UCSD-AML1 (cell line): Measurements from ENCODE around the gene STEAP3.

ENCODE experiments used
- DNase-seq: peaks from one replicate; lab custom pipeline; 2025; ENCODE audit not compliant: unreplicated experiment; lab: John Stamatoyannopoulos, UW

The STEAP3 gene

DNA sequence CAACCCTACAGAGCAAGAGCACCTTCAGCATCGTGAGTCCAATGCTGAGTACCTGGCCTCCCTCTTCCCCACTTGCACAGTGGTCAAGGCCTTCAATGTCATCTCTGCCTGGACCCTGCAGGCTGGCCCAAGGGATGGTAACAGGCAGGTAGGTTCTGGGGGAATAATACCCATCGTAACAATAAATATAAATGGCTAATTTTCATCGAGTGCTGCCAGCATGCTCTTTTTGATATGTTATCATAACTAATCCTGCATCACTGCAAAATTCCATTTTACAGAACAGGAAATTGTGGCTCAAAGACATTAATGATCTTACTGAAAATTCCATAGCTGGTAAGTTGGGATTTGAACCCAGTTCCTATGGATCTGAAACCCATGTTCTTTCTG, 22.2 kb downstream of the STEAP3 start:
- DNase-seq = no peak

- DNase-seq = no peak
Observed at GRCh38 chr2:119246884-119247843, 23.5 kb downstream of the STEAP3 start.

- no peak for DNase-seq
Observed at GRCh38 chr2:119247844-119248271, 24.2 kb downstream of the STEAP3 start.

GRCh38 chr2:119248311-119248710, 24.7 kb downstream of the STEAP3 start:
- DNase-seq = no peak

- no peak for DNase-seq
Observed at GRCh38 chr2:119248751-119249150, 25.1 kb downstream of the STEAP3 start.

DNA sequence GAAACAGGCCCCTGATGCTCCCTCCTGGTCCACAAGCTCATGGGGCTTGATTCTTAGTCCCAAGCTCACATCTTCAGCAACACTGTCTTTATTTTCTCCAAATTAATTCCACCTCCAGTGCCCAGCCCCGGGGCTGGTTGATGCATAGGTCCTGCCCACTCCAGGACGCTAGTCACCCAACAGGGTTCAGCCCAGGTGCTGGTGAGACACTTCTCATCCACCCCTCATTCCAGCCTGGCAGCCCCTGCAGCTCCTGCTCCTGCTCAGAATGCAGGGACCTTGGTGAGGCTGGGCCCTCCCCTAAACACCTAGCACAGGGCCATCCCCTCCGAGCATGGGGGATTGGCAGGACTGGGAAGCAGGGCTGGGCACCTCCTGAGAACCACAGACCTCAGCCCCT, 25.7 kb downstream of the STEAP3 start:
- no peak for DNase-seq

DNA sequence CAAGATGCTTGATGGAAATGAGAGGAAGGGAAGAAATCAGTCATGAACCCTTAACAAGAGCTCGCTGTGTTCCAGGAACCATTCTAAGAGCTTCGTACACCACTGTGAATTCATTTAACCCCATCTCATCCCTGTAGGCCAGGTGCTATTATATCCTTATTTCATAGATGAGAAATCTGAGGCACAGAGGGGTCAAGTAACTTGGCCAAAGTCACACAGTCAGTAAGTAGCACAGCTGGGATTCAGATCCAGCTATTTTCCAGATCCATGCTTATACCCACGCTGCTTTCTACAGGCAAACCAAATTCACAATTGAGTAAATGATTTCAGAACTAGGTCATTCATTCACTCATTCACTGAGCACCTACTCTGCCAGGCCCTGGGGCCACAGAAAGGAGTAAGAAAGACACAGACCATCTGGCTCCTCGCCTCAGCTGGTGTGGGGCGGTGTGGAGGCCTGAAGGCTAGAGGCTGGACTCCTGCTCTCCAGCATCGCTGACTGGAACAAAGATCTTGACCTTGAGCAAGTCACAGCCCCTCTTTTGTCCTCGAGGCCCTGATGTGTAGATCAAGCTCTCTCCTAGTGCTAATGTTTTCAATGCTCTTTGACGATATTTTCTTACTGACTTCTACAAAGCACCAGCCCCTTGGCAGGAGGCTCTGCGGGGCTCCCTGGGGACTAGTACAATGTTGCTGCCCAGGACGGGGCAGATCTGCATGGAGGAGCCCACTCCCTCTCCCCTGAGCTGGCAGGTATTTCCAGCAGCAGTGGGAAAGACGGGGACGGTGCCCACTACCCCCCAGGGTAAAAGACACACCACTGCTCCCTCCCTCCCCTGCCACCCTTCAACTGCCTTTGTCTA, 26.5 kb downstream of the STEAP3 start:
- no peak for DNase-seq

DNA sequence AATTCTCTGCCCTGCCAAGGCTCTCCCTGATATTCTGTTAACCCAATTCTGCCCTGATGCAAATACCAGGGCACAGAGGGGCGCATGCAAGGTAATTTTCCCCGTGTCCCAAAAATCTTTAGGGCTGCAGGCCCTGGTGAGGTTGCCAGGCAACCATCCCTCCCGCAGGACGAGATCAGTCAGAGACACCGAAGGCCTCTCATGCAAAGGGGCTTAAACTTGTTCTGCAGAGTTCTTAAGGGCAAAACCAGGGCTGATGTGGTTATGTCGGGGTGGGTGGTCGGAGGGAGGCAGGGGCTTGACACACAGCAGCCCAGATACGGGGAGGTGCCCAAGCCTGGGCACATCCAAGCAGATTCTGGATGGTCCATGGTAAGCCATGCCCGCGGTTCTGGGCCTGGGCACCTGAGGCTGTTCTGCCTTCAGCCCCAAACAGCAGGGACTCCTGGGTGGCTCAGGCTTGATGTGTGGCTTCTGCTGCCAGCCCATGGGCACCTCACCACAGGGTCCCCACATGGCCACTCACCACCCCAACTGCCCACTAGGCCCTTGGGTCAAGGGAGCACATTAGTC, 27.2 kb downstream of the STEAP3 start:
- no peak for DNase-seq

GRCh38 chr2:119251652-119252051, 28.0 kb downstream of the STEAP3 start:
- no peak for DNase-seq

DNA sequence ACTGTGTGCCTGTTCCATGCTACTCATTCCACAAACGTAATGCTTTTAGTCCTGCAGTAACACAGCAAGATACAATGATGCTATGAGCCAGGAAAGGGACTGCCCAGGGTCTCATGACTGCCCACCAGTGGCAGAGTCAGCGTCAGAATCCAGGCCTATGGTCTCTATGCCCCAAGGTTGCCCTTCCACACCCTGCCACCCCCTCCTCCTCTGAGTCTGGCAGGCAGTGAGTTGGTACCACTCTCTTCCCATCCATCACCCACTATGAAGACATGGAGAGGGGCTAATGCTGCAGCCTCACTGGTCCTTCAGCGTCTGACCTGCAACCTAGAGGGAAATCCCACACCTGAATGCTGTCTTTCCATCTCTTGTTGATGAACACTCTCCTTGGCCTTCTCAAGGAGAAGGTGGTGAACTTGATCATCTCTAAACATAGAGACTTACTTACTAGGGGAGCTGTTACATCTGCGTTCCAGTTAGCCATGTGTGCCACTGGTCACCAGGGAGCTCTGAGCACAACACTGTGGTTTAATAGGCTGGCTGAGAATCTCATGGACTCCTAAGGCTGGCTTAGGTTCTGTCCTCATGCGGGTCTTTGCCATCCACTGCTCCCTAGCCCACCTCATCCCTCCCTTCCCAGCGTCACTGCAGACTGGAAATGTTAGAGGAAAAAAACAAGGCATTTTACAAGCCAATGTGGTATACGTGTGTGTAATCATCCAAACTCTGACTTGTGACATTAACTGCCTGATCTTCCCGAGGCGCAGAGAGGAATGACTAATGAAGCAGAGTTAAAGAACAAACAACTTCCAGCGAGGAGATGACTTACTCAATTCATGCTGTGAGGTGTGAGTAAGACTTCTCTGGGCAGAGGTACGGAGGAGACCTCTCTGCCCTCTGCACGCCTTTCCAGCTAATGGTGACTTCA, 28.8 kb downstream of the STEAP3 start:
- no peak for DNase-seq

DNA sequence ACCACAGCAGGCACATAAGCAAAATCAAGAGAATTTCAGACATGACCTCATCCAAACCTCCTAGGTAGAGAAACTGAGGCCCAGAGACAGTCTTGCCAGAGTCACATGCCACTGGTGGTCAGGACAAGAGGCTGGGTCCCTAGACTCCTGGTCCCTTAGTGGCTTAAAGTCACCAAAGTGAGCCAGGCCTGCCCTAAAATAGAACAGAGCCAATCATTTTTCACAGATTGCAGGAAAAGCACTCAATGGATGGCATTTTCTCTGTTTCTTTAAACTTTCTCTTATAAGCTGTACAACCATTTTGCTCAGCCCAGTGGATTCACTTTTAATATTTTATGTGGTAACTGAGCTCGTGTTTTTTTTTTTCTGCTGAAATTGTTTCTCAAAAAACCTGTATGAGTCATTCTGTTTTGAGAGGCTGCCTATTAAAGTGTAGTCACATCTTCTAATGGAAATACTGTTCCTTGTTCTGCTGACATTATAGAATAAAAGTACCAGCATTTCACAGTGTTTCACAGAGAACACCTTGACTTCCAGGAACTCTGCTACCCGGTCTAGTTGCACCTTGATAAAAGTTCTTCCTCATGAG, 29.6 kb downstream of the STEAP3 start:
- no peak for DNase-seq

GRCh38 chr2:119253760-119254600, 30.3 kb downstream of the STEAP3 start:
- DNase-seq = no peak

DNA sequence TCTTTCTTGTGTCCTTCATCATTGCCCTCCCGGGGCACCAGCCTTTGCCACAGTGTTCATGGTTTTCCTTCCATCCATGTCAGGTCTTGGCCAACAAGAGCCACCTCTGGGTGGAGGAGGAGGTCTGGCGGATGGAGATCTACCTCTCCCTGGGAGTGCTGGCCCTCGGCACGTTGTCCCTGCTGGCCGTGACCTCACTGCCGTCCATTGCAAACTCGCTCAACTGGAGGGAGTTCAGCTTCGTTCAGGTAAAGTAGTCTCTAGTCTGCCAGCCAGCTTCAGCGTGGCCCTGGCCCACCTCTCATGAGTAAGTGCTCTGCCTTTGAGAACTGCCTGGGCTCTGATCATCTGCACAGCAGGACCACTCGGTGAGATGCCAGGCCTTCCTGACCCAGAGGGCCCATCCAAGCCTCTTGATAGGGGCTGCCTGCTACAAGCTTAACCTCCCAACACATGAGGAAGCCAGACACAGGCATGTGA, 31.0 kb downstream of the STEAP3 start:
- no peak for DNase-seq

DNA sequence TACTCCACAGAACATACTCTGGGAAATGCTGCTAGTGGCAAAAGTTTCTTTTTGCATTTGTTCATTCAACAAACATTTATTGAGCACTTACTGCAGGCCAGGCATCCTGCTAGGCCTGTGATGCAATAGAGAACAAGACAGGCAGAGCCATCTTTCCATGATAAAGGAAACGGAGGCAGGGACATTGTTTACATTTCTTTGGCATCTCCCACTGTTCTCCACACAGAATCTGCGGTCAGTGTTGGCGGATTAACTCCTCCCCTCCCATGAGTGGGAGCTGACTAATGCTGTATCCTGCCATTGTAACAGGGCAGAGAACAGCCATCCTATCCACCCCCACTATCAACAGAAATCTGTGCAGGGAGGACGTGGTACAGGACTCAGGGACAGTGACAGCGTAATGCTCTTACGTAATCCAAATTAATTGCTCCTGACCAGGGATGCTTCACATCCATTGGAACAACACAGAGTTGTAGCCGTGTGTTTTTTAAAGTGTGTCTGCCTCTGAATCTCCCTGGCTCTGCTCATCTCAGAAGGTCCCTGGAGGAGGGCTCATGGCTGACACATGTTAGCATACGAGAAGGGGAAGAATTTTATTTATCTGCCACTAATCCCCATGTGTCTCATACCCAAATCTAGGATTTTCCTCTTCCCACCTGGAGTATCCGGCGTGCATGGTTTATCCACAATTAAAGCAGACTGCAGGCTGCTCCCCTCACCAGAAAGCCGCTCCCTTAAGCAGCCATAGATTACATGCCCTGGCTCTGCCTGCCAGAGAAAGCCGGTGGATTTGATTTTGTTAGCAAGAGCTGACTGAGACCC, 32.3 kb downstream of the STEAP3 start:
- DNase-seq = no peak

DNA sequence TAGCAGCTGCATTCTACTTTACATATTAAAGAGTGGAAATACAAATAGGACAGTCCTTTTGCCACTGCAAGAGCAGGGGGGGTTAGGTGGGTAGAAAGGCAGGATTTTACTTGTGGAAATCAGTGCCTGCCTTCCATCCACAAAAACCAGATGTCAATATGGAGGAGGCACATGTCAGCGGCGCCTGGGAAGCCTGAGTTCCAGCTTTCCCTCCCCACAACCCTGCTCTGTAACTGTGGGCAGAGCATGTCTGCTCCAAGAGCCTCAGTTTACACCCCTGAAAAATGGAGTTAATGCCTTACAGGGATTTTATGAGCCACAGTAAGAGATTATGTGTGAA, 32.9 kb downstream of the STEAP3 start:
- no peak for DNase-seq

DNA sequence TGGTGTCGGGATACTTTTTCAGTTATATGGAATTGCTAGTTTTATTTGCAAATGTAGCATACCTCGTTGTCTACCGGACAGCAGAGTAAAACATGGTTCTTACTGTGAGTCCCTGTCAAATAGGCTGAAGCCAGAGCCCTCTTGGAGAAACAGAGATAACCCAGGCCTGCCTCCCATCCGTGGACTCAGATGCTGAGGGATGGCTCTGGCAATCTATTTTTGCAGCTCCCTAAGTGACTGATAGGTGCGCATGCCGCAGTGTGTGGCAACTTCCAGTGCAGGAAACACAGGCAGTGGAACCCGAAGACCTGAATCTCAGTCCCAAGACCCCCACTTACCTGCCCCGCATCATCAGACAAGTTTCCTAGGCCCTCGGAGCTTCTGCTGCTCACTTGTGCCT, 33.6 kb downstream of the STEAP3 start:
- DNase-seq = no peak

- no peak for DNase-seq
Observed at GRCh38 chr2:119259296-119259860, 35.7 kb downstream of the STEAP3 start.
